Measurements from ENCODE around the gene NXPH4. TPM values are rescaled to one million over a fixed set of nuclear protein-coding genes. Genes with fewer than 3 reads are reported as not detected.
A peak's percentile ranks its signal among the peaks of the same experiment; 100 is the strongest.

The NXPH4 gene
- total and polyA plus RNA-seq, 2 donors (not counting 1 experiment from before 2014, with no cell fraction given): 3.5 to 8.6 TPM

- DNase-seq (no peak), ATAC-seq (ENCODE audit: low read depth) (no peak)
- H3K27me3 ChIP-seq (replicated peaks in 1 of 4; ENCODE audit: control extremely low read depth in 1 of 4, control insufficient read depth in 3 of 4, insufficient read depth in 4 of 4, low read length in 3 of 4): peaks cover 0 to 80% (median 51%) of the 10 kb centered on the region in 4 experiments
- H3K9me3 Mint-ChIP-seq (ENCODE audit: insufficient read depth): no peaks in the 10 kb centered on the region
- TF ChIP-seq, protein P1, sequence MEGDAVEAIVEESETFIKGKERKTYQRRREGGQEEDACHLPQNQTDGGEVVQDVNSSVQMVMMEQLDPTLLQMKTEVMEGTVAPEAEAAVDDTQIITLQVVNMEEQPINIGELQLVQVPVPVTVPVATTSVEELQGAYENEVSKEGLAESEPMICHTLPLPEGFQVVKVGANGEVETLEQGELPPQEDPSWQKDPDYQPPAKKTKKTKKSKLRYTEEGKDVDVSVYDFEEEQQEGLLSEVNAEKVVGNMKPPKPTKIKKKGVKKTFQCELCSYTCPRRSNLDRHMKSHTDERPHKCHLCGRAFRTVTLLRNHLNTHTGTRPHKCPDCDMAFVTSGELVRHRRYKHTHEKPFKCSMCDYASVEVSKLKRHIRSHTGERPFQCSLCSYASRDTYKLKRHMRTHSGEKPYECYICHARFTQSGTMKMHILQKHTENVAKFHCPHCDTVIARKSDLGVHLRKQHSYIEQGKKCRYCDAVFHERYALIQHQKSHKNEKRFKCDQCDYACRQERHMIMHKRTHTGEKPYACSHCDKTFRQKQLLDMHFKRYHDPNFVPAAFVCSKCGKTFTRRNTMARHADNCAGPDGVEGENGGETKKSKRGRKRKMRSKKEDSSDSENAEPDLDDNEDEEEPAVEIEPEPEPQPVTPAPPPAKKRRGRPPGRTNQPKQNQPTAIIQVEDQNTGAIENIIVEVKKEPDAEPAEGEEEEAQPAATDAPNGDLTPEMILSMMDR (IDR thresholded peaks at IDR 0.05): no peak
- TF ChIP-seq EZH2 (IDR thresholded peaks at IDR 0.05; ENCODE audit: borderline replicate concordance, insufficient read depth, low read depth, low read length, poor library complexity, severe bottlenecking): no peak
- peaks cover 0 to 45% (median 0%) of the 10 kb centered on the region in 3 donors for H3K9me3 ChIP-seq (ENCODE audit: control extremely low read depth in 1 of 3, control insufficient read depth in 2 of 3, insufficient read depth in 1 of 3, low read length in 2 of 3)
- H3K4me2 ChIP-seq (replicated peaks; ENCODE audit: low read depth, low read length, poor library complexity, severe bottlenecking): peak overlapping the region; percentile 72
- intact Hi-C loops (cut with micrococcal nuclease): no loop called here
- H3K9ac ChIP-seq (ENCODE audit: low read length): peak overlapping the region; percentile 24
- no peaks in the 10 kb centered on the region for H3K36me3 ChIP-seq (replicated peaks in 1 of 2; ENCODE audit: control extremely low read depth in 1 of 2, control insufficient read depth in 1 of 2, extremely low read depth in 1 of 2, insufficient read depth in 2 of 2, low read length in 1 of 2)
- peaks cover 71% of the 10 kb centered on the region for H3K4me1 Mint-ChIP-seq
- H3K27ac ChIP-seq (ENCODE audit: low read length in 2 of 2): no peak overlapping the region
- H3K79me2 ChIP-seq (ENCODE audit: control insufficient read depth, insufficient read depth, low read length): peaks cover 14% of the 10 kb centered on the region
- 28% methylated on average over 25 of the region's 30 CpGs for WGBS (ENCODE audit: insufficient coverage)
- H2AFZ ChIP-seq (ENCODE audit: insufficient read depth, low read depth, low read length, poor library complexity, severe bottlenecking): peak overlapping the region; percentile 34
- H4K20me1 ChIP-seq (ENCODE audit: control insufficient read depth, insufficient read depth, low read length, poor library complexity, severe bottlenecking): peaks cover 22% of the 10 kb centered on the region
- CTCF ChIA-PET: interaction anchor here (0.6 to 31.1 kb wide), 3 partner anchors 8 to 108 kb away, joined by 3 to 838 read pairs (median 360); partner anchors contain the start of gene NXPH4
- H3K27me3 Mint-ChIP-seq: peaks cover 46% of the 10 kb centered on the region
- peak overlapping the region; percentile 34 for H3K4me3 Mint-ChIP-seq
- peaks cover 81 to 86% of the 10 kb centered on the region in 2 donors for H3K4me1 ChIP-seq (ENCODE audit: control insufficient read depth in 2 of 2, insufficient read depth in 2 of 2, low read length in 2 of 2)
- POLR2A ChIA-PET: interaction anchor here (7.5 kb wide), 1 partner anchor 14 kb away, joined by 89 read pairs; a partner anchor contains a TSS
- H3K27ac Mint-ChIP-seq: no peak overlapping the region
- no peak overlapping the region for H3K4me3 ChIP-seq (ENCODE audit: control extremely low read depth in 1 of 5, extremely low read depth in 1 of 5, insufficient read depth in 1 of 5, low read depth in 2 of 5, low read length in 4 of 5)
Observed at GRCh38 chr12:57224278-57224972, 7.8 kb downstream of the NXPH4 start.

All from B cell (primary cell).